ENCODE data around the gene KRT72. TPM values are rescaled to one million over a fixed set of nuclear protein-coding genes. Genes with fewer than 3 reads are reported as not detected.

Gene KRT72
- polyA plus RNA-seq, 6 donors from 2014 or later = not detected

DNA sequence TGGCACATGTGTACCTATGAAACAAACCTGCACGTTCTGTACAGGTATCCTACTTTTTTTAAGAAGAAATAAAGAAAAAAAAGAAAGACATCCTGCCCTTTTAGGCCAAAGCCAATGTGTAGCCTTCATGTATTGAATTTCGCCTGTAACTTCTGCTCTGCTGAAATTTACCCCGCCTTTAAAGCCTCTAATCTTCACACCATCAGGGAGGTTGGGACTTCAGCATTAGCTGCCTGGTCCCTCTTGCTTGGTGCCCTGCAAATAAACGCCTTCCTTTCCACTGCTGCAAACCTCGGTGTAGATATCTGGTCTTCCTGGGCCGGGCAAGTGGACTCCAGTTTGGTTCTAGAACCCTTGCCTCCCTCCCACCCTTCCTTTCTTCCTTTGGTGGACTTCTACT lies 45.7 kb downstream of the KRT72 start:
- Mint-ChIP-seq H3K36me3 (no peaks in the 10 kb centered on the region), H3K27ac (no peak overlapping the region), H3K4me1 (no peaks in the 10 kb centered on the region), H3K27me3 (peaks cover 14 to 45% (median 28%) of the 10 kb centered on the region in 3 donors), H3K9me3 (no peaks in the 10 kb centered on the region), H3K4me3 (peak overlapping the region in 1 of 8 donors; percentile 16)
- DNase-seq (no peak), ATAC-seq (ENCODE audit: low read depth in 2 of 2) (no peak)

GRCh38 chr12:52552681-52553195 lies 48.5 kb downstream of the KRT72 start, which contains the start of gene KRT71:
Gene KRT71 (minus strand): TSS chr12:52553145. CDS start chr12:52553077, 68 bp downstream.
- H3K27ac Mint-ChIP-seq = no peak within 1 kb of the TSS
- H3K4me1 Mint-ChIP-seq = no peaks in the 10 kb centered on the region
- no peaks in the 10 kb centered on the region for H3K36me3 Mint-ChIP-seq
- no peak within 1 kb of the TSS for H3K4me3 Mint-ChIP-seq
- H3K9me3 Mint-ChIP-seq = no peaks in the 10 kb centered on the region
- DNase-seq (no peak), ATAC-seq (ENCODE audit: low read depth in 2 of 2) (no peak)
- peaks cover 9 to 34% (median 20%) of the 10 kb centered on the region in 3 donors for H3K27me3 Mint-ChIP-seq

DNA sequence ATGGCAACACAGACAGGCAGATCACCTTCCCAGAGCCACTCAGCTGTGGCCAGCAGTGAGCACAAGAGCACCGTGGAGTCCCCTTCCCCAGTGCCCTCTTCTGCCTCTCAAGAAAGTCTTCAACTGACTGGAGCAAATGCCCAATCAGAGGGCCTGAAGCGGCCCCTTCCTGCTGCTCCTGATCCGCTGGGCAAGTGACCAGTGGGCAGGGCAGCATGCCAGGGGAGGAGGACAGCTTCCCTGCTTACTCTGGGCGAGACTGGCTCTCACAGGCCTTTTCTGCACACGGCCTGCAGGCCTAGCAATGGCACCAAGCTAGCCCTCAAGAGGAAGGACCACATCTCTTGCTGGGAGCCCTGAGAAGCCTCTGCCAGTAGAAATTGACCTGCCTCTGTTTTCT lies 49.2 kb downstream of the KRT72 start:
- H3K36me3 Mint-ChIP-seq = no peaks in the 10 kb centered on the region
- ATAC-seq (ENCODE audit: low read depth in 2 of 2) (no peak), DNase-seq (no peak)
- peaks cover 13 to 29% (median 21%) of the 10 kb centered on the region in 3 donors for H3K27me3 Mint-ChIP-seq
- no peaks in the 10 kb centered on the region for H3K9me3 Mint-ChIP-seq
- no peaks in the 10 kb centered on the region for H3K4me1 Mint-ChIP-seq
- H3K4me3 Mint-ChIP-seq = no peak overlapping the region
- no peak overlapping the region for H3K27ac Mint-ChIP-seq

GRCh38 chr12:52551216-52551865 lies 49.9 kb downstream of the KRT72 start:
- H3K4me3 Mint-ChIP-seq = no peak overlapping the region
- no peak overlapping the region for H3K27ac Mint-ChIP-seq
- ATAC-seq (ENCODE audit: low read depth in 2 of 2) (no peak), DNase-seq (no peak)
- peaks cover 13 to 30% (median 19%) of the 10 kb centered on the region in 3 donors for H3K27me3 Mint-ChIP-seq
- H3K36me3 Mint-ChIP-seq = no peaks in the 10 kb centered on the region
- H3K9me3 Mint-ChIP-seq = no peaks in the 10 kb centered on the region
- no peaks in the 10 kb centered on the region for H3K4me1 Mint-ChIP-seq

GRCh38 chr12:52546126-52546525 lies 55.1 kb downstream of the KRT72 start:
- H3K4me3 Mint-ChIP-seq = no peak overlapping the region
- H3K27me3 Mint-ChIP-seq = peaks cover 5 to 11% (median 8%) of the 10 kb centered on the region in 3 donors
- H3K27ac Mint-ChIP-seq = no peak overlapping the region
- H3K4me1 Mint-ChIP-seq = no peaks in the 10 kb centered on the region
- H3K36me3 Mint-ChIP-seq = no peaks in the 10 kb centered on the region
- H3K9me3 Mint-ChIP-seq = no peaks in the 10 kb centered on the region
- no peak for ATAC-seq (ENCODE audit: low read depth in 2 of 2)
- no peak for DNase-seq

DNA sequence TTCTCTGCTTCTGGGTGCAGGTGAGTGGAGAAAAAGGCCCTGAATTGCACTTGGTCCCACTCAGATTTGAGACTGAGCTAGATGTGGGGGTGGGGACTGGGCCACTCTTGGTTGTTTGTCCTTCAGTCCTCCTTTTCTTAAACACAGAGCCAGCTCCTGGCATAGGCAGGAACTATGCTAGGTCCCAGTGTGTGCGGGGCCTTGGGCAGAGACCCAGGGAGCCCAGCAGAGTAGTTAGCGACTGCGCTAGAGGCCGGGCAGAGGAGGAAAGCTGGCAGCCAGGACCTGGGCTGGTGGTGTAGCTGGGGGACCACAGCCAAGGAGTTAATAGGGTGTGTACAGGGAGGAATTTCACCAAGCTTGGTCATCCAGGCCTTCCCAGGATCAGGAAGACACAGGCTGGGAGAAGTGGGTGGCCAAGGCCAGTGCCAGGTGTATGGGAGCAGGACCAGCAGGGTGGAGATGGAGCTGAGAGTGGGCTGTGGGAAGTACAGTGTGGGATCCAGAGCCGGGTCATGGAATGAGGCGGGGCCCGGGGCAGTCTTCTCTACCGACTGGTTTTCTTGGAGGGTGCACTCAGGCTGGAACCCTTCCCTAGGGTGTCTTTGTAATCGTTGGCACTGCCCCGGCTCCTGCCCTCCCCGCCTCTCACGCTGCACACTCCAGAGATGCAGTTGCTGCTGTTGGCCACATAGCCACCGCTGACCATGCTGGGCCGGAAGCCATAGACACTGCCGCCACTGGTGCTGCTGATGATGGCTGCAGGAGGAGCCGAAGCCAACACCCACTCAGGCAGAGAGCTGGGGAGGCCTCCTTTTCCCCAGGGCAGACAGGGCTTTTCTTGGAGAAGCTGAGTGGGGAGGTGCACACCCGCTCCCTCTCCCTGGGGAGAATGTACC lies 57.0 kb downstream of the KRT72 start:
- H3K27ac Mint-ChIP-seq = no peak overlapping the region
- no peaks in the 10 kb centered on the region for H3K9me3 Mint-ChIP-seq
- no peaks in the 10 kb centered on the region for H3K36me3 Mint-ChIP-seq
- no peaks in the 10 kb centered on the region for H3K4me1 Mint-ChIP-seq
- H3K27me3 Mint-ChIP-seq = peaks cover 3 to 18% (median 18%) of the 10 kb centered on the region in 3 donors
- DNase-seq = no peak
- H3K4me3 Mint-ChIP-seq = no peak overlapping the region
- ATAC-seq (ENCODE audit: low read depth in 2 of 2) = no peak

DNA sequence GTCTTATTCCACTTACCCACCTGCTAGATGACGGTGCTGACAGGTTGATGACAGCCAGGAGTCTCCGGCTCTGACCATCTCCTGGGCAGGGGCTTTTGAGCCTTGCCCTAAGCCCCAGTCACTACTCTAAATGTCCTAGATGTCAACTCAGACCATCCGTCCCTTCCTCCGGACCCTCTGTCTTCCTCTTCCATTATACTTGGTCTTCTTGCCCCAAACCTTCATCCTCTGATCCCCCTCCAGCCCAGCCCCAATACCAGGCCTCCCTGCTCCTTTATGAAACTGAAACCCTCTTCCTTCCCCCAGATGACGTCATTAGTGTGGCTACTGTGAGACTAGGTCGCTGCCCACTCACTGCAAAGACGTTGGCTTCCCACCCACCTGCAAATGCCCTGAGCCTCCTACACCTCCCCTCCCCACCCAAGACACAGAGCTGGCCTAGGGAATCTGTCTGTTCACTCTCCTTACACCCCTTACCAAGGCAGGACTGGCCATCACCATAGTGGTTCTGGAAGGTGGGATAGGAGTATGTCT lies 58.4 kb downstream of the KRT72 start:
- Mint-ChIP-seq H3K4me1 (no peaks in the 10 kb centered on the region), H3K27me3 (peaks cover 7 to 25% (median 19%) of the 10 kb centered on the region in 3 donors), H3K9me3 (no peaks in the 10 kb centered on the region), H3K4me3 (peak overlapping the region in 1 of 8 donors; percentile 30), H3K36me3 (no peaks in the 10 kb centered on the region), H3K27ac (no peak overlapping the region)
- no peak for DNase-seq
- no peak for ATAC-seq (ENCODE audit: low read depth in 2 of 2)

DNA sequence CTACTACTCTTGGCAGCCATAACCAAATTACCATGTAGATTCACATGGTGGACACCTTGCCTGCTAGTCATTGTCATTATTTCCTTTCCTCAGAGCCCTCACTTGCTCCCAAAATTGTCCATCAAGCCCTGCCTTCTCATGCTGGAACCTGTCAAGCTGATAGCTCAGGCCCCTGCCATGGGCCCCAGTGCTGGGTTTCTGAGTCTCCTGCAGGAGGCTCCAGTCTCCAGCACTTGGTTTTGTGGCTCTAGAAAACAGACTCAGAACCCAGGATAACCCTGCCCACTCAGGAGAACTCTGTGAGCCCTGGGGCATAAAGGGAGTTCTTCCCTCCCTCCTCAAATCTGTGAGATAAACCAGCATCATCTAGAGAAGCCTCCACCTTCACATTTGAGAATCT lies 59.1 kb downstream of the KRT72 start:
- no peak for ATAC-seq (ENCODE audit: low read depth in 2 of 2)

GRCh38 chr12:52541709-52542108 lies 59.6 kb downstream of the KRT72 start:
- Mint-ChIP-seq H3K9me3 (no peaks in the 10 kb centered on the region), H3K36me3 (no peaks in the 10 kb centered on the region), H3K27me3 (peaks cover 4 to 33% (median 24%) of the 10 kb centered on the region in 3 donors), H3K27ac (no peak overlapping the region), H3K4me3 (no peak overlapping the region), H3K4me1 (no peaks in the 10 kb centered on the region)
- no peak for DNase-seq
- no peak for ATAC-seq (ENCODE audit: low read depth in 2 of 2)

More for the DNA sequence above, 59.1 kb downstream of the KRT72 start:
- H3K36me3 Mint-ChIP-seq = no peaks in the 10 kb centered on the region
- H3K4me3 Mint-ChIP-seq = no peak overlapping the region
- no peak overlapping the region for H3K27ac Mint-ChIP-seq
- no peaks in the 10 kb centered on the region for H3K9me3 Mint-ChIP-seq
- peaks cover 5 to 30% (median 19%) of the 10 kb centered on the region in 3 donors for H3K27me3 Mint-ChIP-seq
- H3K4me1 Mint-ChIP-seq = no peaks in the 10 kb centered on the region
- DNase-seq = no peak

DNA sequence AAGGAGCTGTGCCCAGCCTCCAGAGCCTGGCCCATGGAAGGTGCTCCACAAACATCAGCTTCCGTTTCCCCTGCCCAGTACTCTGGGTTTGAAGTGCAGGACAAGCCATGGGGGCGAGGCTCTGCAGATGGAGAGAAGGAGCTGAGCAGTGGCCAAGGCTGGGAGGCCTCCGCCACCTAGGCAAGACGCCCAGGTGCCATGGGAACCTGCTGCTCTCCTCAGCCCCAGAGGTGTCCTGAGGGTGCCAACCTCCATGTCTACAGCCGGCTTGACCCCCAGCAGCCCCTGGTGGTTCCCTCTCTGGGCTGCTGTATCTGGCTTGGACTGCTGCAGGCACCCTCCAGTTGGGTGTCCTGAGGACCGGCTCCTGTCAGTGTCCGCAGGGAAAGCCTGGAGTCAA lies 60.7 kb downstream of the KRT72 start:
- Mint-ChIP-seq H3K4me3 (no peak overlapping the region), H3K27ac (no peak overlapping the region), H3K9me3 (no peaks in the 10 kb centered on the region), H3K36me3 (no peaks in the 10 kb centered on the region), H3K27me3 (peaks cover 4 to 28% (median 26%) of the 10 kb centered on the region in 3 donors), H3K4me1 (no peaks in the 10 kb centered on the region)
- no peak for DNase-seq
- no peak for ATAC-seq (ENCODE audit: low read depth in 2 of 2)

DNA sequence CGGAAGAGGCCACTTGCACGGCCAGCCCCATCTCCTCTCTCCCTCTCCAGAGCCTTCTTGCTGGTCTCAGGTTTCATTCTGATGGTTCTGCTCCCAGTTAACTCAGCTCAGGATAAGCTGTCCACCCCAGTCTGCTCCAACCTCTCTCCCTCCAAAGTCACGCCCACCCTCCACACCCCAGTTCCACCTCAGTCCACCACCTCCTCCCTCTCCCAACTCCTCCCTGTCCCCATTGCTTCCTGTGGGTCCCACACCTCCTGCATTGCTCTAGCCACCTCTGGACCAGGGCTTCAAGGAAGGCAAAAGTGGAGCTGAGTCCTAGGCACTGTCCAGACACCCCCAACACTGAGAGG lies 61.5 kb downstream of the KRT72 start:
- ATAC-seq (ENCODE audit: low read depth in 2 of 2) = no peak
- Mint-ChIP-seq H3K4me1 (no peaks in the 10 kb centered on the region), H3K27me3 (peaks cover 4 to 35% (median 26%) of the 10 kb centered on the region in 3 donors)

GRCh38 chr12:52539083-52539820 lies 62.0 kb downstream of the KRT72 start:
- no peaks in the 10 kb centered on the region for H3K9me3 Mint-ChIP-seq
- peak overlapping the region in 2 of 6 donors; percentile 48 to 84 for H3K27ac Mint-ChIP-seq
- ATAC-seq (ENCODE audit: low read depth in 2 of 2) (no peak), DNase-seq (no peak)
- H3K4me1 Mint-ChIP-seq = no peaks in the 10 kb centered on the region
- H3K4me3 Mint-ChIP-seq = no peak overlapping the region
- H3K36me3 Mint-ChIP-seq = no peaks in the 10 kb centered on the region
- peaks cover 7 to 40% (median 26%) of the 10 kb centered on the region in 3 donors for H3K27me3 Mint-ChIP-seq

More for the DNA sequence above, 61.5 kb downstream of the KRT72 start:
- Mint-ChIP-seq H3K27ac (no peak overlapping the region), H3K36me3 (no peaks in the 10 kb centered on the region), H3K9me3 (no peaks in the 10 kb centered on the region), H3K4me3 (no peak overlapping the region)
- DNase-seq = no peak

GRCh38 chr12:52537101-52537500 lies 64.2 kb downstream of the KRT72 start:
- no peaks in the 10 kb centered on the region for H3K36me3 Mint-ChIP-seq
- no peaks in the 10 kb centered on the region for H3K4me1 Mint-ChIP-seq
- H3K9me3 Mint-ChIP-seq = no peaks in the 10 kb centered on the region
- H3K27ac Mint-ChIP-seq = peak overlapping the region in 1 of 6 donors; percentile 60
- peak overlapping the region in 1 of 8 donors; percentile 21 for H3K4me3 Mint-ChIP-seq
- ATAC-seq (ENCODE audit: low read depth in 2 of 2) = no peak
- DNase-seq = no peak
- peaks cover 13 to 51% (median 32%) of the 10 kb centered on the region in 3 donors for H3K27me3 Mint-ChIP-seq

All from naive B cell (primary cell).